HEK293 (cell line): ENCODE data around the gene CCDC57.

Experiments
- CTCF ChIA-PET: fragments of 350-600 bp; formaldehyde crosslinking; extraction: SDS; loops from one replicate; lab custom pipeline; 2021; ENCODE audit warnings: antibody characterized with exemption; lab: Yijun Ruan, JAX
- POLR2A ChIA-PET: fragments of 300-600 bp; formaldehyde crosslinking; extraction: SDS; loops from one replicate; lab custom pipeline; 2020; ENCODE audit warnings: antibody characterized with exemption, inconsistent platforms; lab: Yijun Ruan, JAX
- H3K27ac ChIP-seq: fragments of 200-500 bp; sonication (Bioruptor generic); 2 replicates; pipeline ENCODE4 v1.5.1; 2014; ENCODE audit warnings: low read depth, low read length, control low read depth, inconsistent platforms; ENCODE audit errors: extremely low read depth
- H3K36me3 ChIP-seq, 2 experiments: fragments of 200-500 bp in 1 of 2; sonication (Bioruptor generic) in 1 of 2; 1 replicate in 1 of 2; 2 replicates in 1 of 2; pipeline ENCODE4 v1.5.1; 2014 to 2017; ENCODE audit warnings: inconsistent platforms in 2 of 2, low read length in 2 of 2; ENCODE audit not compliant: control insufficient read depth in 2 of 2, insufficient read depth in 1 of 2
- H3K4me1 ChIP-seq: fragments of 200-500 bp; sonication (Bioruptor generic); 2 replicates; pipeline ENCODE4 v1.5.1; 2014; ENCODE audit warnings: mild to moderate bottlenecking, low read length, inconsistent platforms; ENCODE audit not compliant: control insufficient read depth, insufficient read depth
- H3K4me3 ChIP-seq: 2 replicates; pipeline ENCODE4 v1.5.1; 2011; ENCODE audit warnings: low read depth, mild to moderate bottlenecking, control low read depth, low read length, moderate library complexity
- H3K9me3 ChIP-seq: fragments of 200-500 bp; sonication (Bioruptor generic); 2 replicates; pipeline ENCODE4 v1.5.1; 2014; ENCODE audit warnings: low read depth, low read length, inconsistent platforms; ENCODE audit not compliant: control insufficient read depth, insufficient read depth
- EGR2 ChIP-seq: fragments of 450-650 bp; formaldehyde crosslinking; IDR thresholded peaks from 2 replicates; pipeline ENCODE4 v1.5.1; 2016; ENCODE audit warnings: low read depth, missing biosample characterization, missing genetic modification characterization
- GFI1B ChIP-seq: fragments of 450-650 bp; formaldehyde crosslinking; IDR thresholded peaks from 2 replicates; pipeline ENCODE4 v1.5.1; 2016; ENCODE audit warnings: missing biosample characterization, missing genetic modification characterization
- GLIS2 ChIP-seq: fragments of 450-650 bp; formaldehyde crosslinking; IDR thresholded peaks from 2 replicates; pipeline ENCODE4 v1.5.1; 2016; ENCODE audit warnings: missing biosample characterization, missing genetic modification characterization
- KLF10 ChIP-seq: fragments of 450-650 bp; IDR thresholded peaks from 2 replicates; pipeline ENCODE4 v1.5.1; 2018; ENCODE audit warnings: missing biosample characterization, mild to moderate bottlenecking, missing genetic modification characterization
- SP3 ChIP-seq: fragments of 450-650 bp; formaldehyde crosslinking; IDR thresholded peaks from 2 replicates; pipeline ENCODE4 v1.5.1; 2016; ENCODE audit warnings: missing biosample characterization, missing genetic modification characterization
- SP7 ChIP-seq: fragments of 450-650 bp; formaldehyde crosslinking; IDR thresholded peaks from 2 replicates; pipeline ENCODE4 v1.5.1; 2016; ENCODE audit warnings: missing biosample characterization, missing genetic modification characterization
- TCF7L2 ChIP-seq: IDR thresholded peaks from 2 replicates; pipeline ENCODE4 v1.6.1; 2011; ENCODE audit warnings: low read depth, mild to moderate bottlenecking, inconsistent platforms, low read length, moderate library complexity, borderline replicate concordance
- TSHZ1 ChIP-seq: fragments of 450-650 bp; formaldehyde crosslinking; IDR thresholded peaks from 2 replicates; pipeline ENCODE4 v1.5.1; 2016; ENCODE audit warnings: missing biosample characterization, missing genetic modification characterization, borderline replicate concordance
- ZBTB1 ChIP-seq: fragments of 450-650 bp; formaldehyde crosslinking; IDR thresholded peaks from 2 replicates; pipeline ENCODE4 v1.5.1; 2016; ENCODE audit warnings: missing biosample characterization, missing genetic modification characterization
- ZBTB17 ChIP-seq: fragments of 450-650 bp; formaldehyde crosslinking; IDR thresholded peaks from 2 replicates; pipeline ENCODE4 v1.5.1; 2016; ENCODE audit warnings: missing biosample characterization, missing genetic modification characterization
- ZBTB20 ChIP-seq: fragments of 450-650 bp; formaldehyde crosslinking; IDR thresholded peaks from 2 replicates; pipeline ENCODE4 v1.5.1; 2016; ENCODE audit warnings: missing biosample characterization, missing genetic modification characterization
- ZBTB26 ChIP-seq: fragments of 450-650 bp; formaldehyde crosslinking; optimal IDR thresholded peaks from 2 replicates; pipeline ENCODE3; 2016; ENCODE audit warnings: missing biosample characterization, mild to moderate bottlenecking, missing genetic modification characterization
- ZBTB7A ChIP-seq: fragments of 450-650 bp; formaldehyde crosslinking; IDR thresholded peaks from 2 replicates; pipeline ENCODE4 v1.5.1; 2016; ENCODE audit warnings: low read depth, missing biosample characterization, missing genetic modification characterization
- ZEB2 ChIP-seq: fragments of 450-650 bp; formaldehyde crosslinking; IDR thresholded peaks from 2 replicates; pipeline ENCODE4 v1.5.1; 2016; ENCODE audit warnings: missing biosample characterization, missing genetic modification characterization
- ZFHX2 ChIP-seq: fragments of 450-650 bp; formaldehyde crosslinking; conservative IDR thresholded peaks from 2 replicates; pipeline ENCODE4 v1.5.1; 2016; ENCODE audit warnings: missing biosample characterization, missing genetic modification characterization
- ZIC2 ChIP-seq: fragments of 450-650 bp; formaldehyde crosslinking; IDR thresholded peaks from 2 replicates; pipeline ENCODE4 v1.5.1; 2016; ENCODE audit warnings: missing biosample characterization, missing genetic modification characterization
- ZNF169 ChIP-seq: fragments of 450-650 bp; formaldehyde crosslinking; IDR thresholded peaks from 2 replicates; pipeline ENCODE4 v1.5.1; 2016; ENCODE audit warnings: missing biosample characterization, missing genetic modification characterization
- ZNF184 ChIP-seq: fragments of 450-650 bp; IDR thresholded peaks from 2 replicates; pipeline ENCODE4 v1.5.1; 2018; ENCODE audit warnings: missing biosample characterization, mild to moderate bottlenecking, missing genetic modification characterization
- ZNF335 ChIP-seq: fragments of 450-650 bp; formaldehyde crosslinking; conservative IDR thresholded peaks from 2 replicates; pipeline ENCODE4 v1.5.1; 2016; ENCODE audit warnings: missing biosample characterization, missing genetic modification characterization
- ZNF354C ChIP-seq: fragments of 450-650 bp; formaldehyde crosslinking; IDR thresholded peaks from 2 replicates; pipeline ENCODE4 v1.5.1; 2016; ENCODE audit warnings: missing biosample characterization, missing genetic modification characterization, low read depth, borderline replicate concordance
- ZNF366 ChIP-seq: fragments of 450-650 bp; formaldehyde crosslinking; conservative IDR thresholded peaks from 2 replicates; pipeline ENCODE4 v1.5.1; 2016; ENCODE audit warnings: missing biosample characterization, missing genetic modification characterization
- ZNF473 ChIP-seq: fragments of 450-650 bp; formaldehyde crosslinking; IDR thresholded peaks from 2 replicates; pipeline ENCODE4 v1.5.1; 2017; ENCODE audit warnings: missing biosample characterization, missing genetic modification characterization
- ZNF596 ChIP-seq: fragments of 450-650 bp; IDR thresholded peaks from 2 replicates; pipeline ENCODE4 v1.5.0; 2018; ENCODE audit warnings: missing biosample characterization, mild to moderate bottlenecking, missing genetic modification characterization, moderate library complexity
- ZNF600 ChIP-seq: fragments of 450-650 bp; formaldehyde crosslinking; IDR thresholded peaks from 2 replicates; pipeline ENCODE4 v1.5.1; 2016; ENCODE audit warnings: missing biosample characterization, missing genetic modification characterization
- TF ChIP-seq, protein P1 (sequence below): fragments of 450-650 bp; formaldehyde crosslinking; IDR thresholded peaks from 2 replicates; pipeline ENCODE4 v1.5.1; 2016; ENCODE audit warnings: missing biosample characterization, missing genetic modification characterization
- TF ChIP-seq, protein P2 (sequence below): fragments of 450-650 bp; formaldehyde crosslinking; IDR thresholded peaks from 2 replicates; pipeline ENCODE4 v1.5.1; 2016; ENCODE audit warnings: missing biosample characterization, missing genetic modification characterization

The CCDC57 gene

DNA sequence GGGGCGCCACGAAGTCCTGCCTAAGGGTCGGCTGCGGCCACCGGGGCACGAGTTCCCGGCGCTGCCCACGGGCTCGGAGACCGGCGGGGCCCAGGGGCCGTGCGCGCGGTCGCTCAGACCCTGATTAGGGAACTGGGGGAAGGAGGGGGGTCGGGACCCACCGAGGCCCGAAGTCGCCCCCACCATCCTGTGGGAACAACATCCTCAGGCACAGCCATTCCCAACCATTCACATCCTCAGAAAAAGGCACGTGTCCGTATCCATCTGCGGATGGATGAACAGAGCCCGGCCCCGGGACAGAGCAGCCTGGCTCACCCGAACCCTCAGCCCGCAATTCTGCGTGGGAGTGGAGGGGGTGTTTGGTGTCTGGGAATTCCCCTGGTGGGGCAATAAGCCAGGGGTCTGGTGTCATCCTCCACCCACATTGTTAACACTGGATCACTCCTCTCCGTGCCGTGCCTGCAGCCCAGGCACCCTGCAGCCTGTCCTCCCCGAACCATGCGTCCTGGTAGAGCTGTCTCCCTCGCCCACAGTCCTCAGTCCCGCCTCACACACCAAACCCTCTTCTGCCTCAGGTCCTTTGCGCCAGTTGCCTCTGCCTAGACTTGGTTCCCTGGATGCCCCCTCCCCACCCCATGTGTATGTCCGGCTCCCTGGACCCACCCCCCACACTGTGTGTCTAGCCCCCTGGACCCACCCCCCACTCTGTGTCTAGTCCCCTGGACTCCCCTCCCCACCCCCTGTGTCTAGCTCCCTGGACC, 789 bp upstream of the CCDC57 start:
- H3K36me3 ChIP-seq = no peaks in the 10 kb centered on the region; a peak in 1 of 3 replicates
- H3K27ac ChIP-seq = peak overlapping the region; percentile 81
- ChIA-PET POLR2A (interaction anchor here (0.6 to 1.1 kb wide), 3 partner anchors 23 to 309 kb away, joined by 3 to 4 read pairs (median 3); no protein-coding TSS in a partner anchor), CTCF (interaction anchor here (1.3 kb wide), 1 partner anchor 23 kb away, joined by 7 read pairs; no protein-coding TSS in a partner anchor)
- 0 out of 2 replicates have a peak, but pooled peaks cover 7% of the 10 kb centered on the region for H3K4me1 ChIP-seq
- H3K4me3 ChIP-seq = peak overlapping the region; percentile 79
- no peaks in the 10 kb centered on the region for H3K9me3 ChIP-seq
- TF ChIP-seq SP3 (tag by site-specific recombination) = no peak
- TF ChIP-seq ZNF473 (tag by site-specific recombination) = no peak
- TF ChIP-seq ZBTB1 (tag by site-specific recombination) = 0 out of 2 replicates have a peak, but pooled peaks have one; percentile 21
- no peak for TF ChIP-seq ZNF596
- TF ChIP-seq TSHZ1 (tag by site-specific recombination) = no peak
- peak; percentile 86 for TF ChIP-seq ZNF335 (tag by site-specific recombination)
- TF ChIP-seq, protein P1, sequence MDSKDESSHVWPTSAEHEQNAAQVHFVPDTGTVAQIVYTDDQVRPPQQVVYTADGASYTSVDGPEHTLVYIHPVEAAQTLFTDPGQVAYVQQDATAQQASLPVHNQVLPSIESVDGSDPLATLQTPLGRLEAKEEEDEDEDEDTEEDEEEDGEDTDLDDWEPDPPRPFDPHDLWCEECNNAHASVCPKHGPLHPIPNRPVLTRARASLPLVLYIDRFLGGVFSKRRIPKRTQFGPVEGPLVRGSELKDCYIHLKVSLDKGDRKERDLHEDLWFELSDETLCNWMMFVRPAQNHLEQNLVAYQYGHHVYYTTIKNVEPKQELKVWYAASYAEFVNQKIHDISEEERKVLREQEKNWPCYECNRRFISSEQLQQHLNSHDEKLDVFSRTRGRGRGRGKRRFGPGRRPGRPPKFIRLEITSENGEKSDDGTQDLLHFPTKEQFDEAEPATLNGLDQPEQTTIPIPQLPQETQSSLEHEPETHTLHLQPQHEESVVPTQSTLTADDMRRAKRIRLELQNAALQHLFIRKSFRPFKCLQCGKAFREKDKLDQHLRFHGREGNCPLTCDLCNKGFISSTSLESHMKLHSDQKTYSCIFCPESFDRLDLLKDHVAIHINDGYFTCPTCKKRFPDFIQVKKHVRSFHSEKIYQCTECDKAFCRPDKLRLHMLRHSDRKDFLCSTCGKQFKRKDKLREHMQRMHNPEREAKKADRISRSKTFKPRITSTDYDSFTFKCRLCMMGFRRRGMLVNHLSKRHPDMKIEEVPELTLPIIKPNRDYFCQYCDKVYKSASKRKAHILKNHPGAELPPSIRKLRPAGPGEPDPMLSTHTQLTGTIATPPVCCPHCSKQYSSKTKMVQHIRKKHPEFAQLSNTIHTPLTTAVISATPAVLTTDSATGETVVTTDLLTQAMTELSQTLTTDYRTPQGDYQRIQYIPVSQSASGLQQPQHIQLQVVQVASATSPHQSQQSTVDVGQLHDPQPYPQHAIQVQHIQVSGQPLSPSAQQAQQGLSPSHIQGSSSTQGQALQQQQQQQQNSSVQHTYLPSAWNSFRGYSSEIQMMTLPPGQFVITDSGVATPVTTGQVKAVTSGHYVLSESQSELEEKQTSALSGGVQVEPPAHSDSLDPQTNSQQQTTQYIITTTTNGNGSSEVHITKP (tag by site-specific recombination) = peak; percentile 87
- TF ChIP-seq ZNF600 (tag by site-specific recombination) = peak; percentile 97
- no peak for TF ChIP-seq ZNF354C (tag by site-specific recombination)
- TF ChIP-seq EGR2 (tag by site-specific recombination) = peak; percentile 96
- TF ChIP-seq GFI1B (tag by site-specific recombination) = no peak
- TF ChIP-seq, protein P2, sequence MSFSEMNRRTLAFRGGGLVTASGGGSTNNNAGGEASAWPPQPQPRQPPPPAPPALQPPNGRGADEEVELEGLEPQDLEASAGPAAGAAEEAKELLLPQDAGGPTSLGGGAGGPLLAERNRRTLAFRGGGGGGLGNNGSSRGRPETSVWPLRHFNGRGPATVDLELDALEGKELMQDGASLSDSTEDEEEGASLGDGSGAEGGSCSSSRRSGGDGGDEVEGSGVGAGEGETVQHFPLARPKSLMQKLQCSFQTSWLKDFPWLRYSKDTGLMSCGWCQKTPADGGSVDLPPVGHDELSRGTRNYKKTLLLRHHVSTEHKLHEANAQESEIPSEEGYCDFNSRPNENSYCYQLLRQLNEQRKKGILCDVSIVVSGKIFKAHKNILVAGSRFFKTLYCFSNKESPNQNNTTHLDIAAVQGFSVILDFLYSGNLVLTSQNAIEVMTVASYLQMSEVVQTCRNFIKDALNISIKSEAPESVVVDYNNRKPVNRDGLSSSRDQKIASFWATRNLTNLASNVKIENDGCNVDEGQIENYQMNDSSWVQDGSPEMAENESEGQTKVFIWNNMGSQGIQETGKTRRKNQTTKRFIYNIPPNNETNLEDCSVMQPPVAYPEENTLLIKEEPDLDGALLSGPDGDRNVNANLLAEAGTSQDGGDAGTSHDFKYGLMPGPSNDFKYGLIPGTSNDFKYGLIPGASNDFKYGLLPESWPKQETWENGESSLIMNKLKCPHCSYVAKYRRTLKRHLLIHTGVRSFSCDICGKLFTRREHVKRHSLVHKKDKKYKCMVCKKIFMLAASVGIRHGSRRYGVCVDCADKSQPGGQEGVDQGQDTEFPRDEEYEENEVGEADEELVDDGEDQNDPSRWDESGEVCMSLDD (tag by site-specific recombination) = peak; percentile 78; the same call in 1 of the 2 replicates
- peak; percentile 69 for TF ChIP-seq ZBTB26 (tag by site-specific recombination)
- TF ChIP-seq ZNF184 (tag by site-specific recombination) = no peak
- peak; percentile 55; the same call in 1 of the 2 replicates for TF ChIP-seq ZEB2 (tag by site-specific recombination)
- peak; percentile 98 for TF ChIP-seq ZFHX2
- TF ChIP-seq ZBTB17 = peak; percentile 76
- TF ChIP-seq ZIC2 = no peak
- no peak for TF ChIP-seq ZNF169 (tag by site-specific recombination)
- TF ChIP-seq ZNF366 = peak; percentile 81
- peak; percentile 22; the same call in 1 of the 2 replicates for TF ChIP-seq ZBTB7A
- TF ChIP-seq TCF7L2 = no peak
- peak; percentile 73 for TF ChIP-seq GLIS2 (tag by site-specific recombination)
- TF ChIP-seq SP7 (tag by site-specific recombination) = peak; percentile 65; the same call in 1 of the 2 replicates
- TF ChIP-seq ZBTB20 = peak; percentile 83
- no peak for TF ChIP-seq KLF10 (tag by site-specific recombination)
